CD4-positive, alpha-beta T cell treated with Interferon alpha-2 for 1 hour (primary cell): ENCODE measurements around the gene MTX3.

ENCODE experiments used
- DNase-seq, 2 donors: peaks; one replicate each; pipeline ENCODE4 v3.0.0-alpha.2; 2020 to 2022

MTX3 gene

GRCh38 chr5:79976759-79977515 lies 14.1 kb downstream of the MTX3 start:
- no peak for DNase-seq

GRCh38 chr5:79975422-79975821 lies 15.6 kb downstream of the MTX3 start:
- no peak for DNase-seq

GRCh38 chr5:79974886-79975285 lies 16.2 kb downstream of the MTX3 start:
- no peak for DNase-seq

DNA sequence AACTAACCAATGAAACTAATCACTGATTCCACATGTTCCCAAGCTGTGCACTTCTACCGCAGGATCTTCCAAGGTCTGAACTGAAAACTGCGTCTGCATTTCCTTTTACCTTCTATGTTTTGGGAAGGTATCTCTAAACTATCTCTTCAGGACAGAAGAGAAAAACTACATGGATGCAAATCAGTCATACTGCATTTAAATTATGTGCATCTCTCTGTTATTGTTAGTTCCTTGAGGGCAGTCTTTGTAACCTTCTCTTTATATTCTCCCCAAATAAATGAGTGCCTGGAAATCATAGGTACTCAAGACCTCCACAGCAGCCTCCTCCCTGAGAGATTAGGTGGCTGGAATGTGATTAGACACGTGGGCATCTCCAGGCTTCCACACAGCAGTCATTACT lies 17.1 kb downstream of the MTX3 start:
- DNase-seq: no peak

DNA sequence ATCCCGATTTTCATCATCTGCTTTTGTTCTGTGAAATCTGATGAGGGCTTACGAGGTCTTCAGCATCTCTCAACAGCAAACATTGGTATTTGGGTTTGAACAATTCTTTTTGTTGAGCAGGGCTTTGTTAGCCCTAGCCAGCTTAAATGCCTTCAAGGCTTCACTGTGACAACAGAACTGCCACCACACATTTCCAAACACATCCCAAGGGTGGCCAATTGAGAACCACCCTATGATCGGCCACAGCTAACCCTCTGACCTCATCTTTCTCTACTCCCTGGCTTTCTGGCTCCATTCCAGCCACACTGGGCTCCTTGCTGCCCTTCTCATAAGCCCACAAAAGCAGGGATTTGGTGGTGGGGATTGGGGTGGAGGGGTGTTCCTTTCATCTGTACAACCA lies 17.6 kb downstream of the MTX3 start:
- DNase-seq: no peak

DNA sequence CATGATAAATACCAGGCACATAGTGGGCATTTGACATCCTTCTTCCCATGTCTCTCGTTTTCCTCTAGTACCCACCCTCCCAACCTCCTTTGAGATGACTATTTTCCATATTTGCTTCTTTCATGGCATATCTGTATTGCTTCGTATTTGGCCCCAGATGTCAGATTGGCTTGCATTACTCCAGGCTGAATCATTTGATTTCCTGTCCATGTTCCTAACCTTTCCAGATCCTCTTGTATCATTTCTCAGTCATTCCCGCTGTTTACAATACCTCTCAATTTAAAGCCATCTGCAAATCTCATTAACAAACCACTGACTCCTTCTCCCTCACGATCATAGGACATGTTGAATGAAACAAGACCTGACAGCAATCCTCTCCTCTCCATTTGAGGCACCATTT lies 19.9 kb downstream of the MTX3 start:
- no peak for DNase-seq

DNA sequence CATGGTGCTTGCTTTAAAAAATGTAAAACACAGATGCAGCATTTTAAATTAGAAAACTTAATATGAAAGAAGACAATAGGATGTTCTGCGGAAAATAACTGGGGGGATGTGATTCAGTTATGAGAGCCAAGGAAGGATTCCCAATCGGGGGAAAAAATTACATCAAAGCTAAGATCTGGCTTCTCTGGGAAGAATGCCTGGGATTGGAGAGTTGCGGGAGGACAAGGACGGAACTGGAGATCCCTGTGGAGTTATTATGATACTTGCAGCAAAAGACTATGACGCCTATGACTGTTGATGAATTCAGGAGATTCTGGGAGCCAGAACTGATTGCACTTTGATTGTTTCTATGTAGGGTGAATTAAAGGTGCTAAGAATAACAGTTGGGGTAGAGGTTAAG lies 24.6 kb downstream of the MTX3 start:
- no peak for DNase-seq

- no peak for DNase-seq
Measured at GRCh38 chr5:79964136-79964535, 26.9 kb downstream of the MTX3 start.

- no peak for DNase-seq
Measured at GRCh38 chr5:79963261-79964061, 27.6 kb downstream of the MTX3 start.

GRCh38 chr5:79962575-79963222 lies 28.4 kb downstream of the MTX3 start:
- DNase-seq: no peak

- no peak for DNase-seq
Measured at GRCh38 chr5:79961716-79962574, 29.1 kb downstream of the MTX3 start.

DNA sequence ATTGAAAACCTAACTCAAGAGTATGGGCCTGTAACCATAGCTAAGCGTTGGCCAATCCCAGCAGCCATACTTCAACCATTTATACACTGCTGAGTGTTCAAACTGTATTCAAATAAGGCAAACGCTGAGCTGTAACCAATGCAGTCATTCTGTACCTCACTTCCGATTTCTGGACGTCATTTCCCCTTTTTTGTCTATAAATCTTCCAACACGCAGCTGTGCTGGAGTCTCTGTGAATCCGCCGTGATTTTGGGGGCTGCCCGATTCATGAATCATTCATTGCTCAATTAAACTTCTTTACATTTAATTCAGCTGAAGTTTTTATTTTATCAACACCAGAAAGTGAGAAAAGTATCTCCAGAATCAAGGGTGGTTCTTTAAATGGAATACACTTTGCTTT lies 31.7 kb downstream of the MTX3 start:
- no peak for DNase-seq

- DNase-seq: no peak
Measured at GRCh38 chr5:79955941-79956670, 35.0 kb downstream of the MTX3 start.

GRCh38 chr5:79955356-79955895 lies 35.6 kb downstream of the MTX3 start:
- DNase-seq: no peak

DNA sequence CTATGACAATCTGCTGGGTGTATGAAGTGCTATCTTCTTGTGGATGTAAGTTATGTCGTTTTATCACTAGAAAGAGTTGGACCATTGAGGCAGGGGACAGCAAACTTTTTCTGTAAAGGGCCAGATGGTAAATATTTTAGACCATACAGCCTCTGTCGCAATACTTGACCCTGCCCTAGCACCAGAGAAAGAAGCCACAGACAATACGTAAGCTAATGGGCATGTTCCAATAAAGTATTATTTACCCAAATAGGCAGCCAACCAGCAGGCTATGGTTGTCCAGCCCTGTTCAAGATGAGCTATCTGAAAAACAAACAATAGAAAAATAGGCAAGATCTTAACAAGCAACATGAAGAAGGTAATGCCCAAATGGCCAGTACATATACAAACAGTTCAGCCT lies 36.4 kb downstream of the MTX3 start:
- no peak for DNase-seq

DNA sequence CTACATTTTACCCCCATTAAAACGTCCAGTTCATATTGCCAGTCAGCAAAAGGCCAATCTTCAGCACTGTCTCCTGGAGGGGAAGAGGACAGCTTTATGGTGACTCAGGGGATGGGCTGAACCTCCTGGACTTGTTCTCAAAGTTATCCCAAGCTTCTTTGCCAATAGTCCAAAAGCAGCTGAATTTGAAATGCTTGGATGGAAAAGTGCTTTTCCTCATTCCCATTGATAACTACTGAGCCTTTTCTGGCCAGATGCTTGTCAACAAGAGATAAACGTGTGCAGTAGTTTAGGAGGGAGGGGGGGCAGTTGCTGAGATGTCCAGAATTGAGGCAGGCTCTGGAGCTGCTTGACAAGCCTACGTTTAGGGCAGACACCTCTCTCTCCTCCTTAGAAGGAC lies 43.5 kb downstream of the MTX3 start:
- DNase-seq: no peak

GRCh38 chr5:79938468-79938867 lies 52.6 kb downstream of the MTX3 start:
- no peak for DNase-seq

DNA sequence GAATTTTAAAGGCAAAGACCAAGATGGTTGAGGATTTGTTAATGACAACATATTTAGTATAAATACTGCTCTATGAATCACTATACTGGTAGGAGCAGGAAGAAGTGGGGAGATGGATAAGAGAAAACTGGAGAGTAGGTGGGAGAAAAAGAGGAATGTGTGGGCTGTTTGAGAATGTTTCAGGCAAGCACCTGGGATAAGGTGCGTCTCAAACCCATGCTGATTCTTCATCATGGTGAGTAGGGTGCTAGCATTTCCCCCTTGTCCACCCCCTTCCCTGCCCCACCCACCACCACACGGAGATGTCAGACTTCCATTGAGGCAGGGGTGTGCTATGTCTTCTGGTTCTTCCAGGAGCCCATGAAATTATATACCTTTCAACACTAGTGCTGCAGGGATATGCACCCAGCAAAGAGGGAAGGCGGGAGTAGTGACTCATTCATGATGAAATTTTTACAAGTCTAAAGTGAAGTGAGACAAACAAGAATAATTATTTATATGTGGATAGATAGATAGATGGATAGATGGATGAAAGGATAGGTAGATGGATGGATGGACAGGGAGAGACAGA lies 54.3 kb downstream of the MTX3 start:
- no peak for DNase-seq

DNA sequence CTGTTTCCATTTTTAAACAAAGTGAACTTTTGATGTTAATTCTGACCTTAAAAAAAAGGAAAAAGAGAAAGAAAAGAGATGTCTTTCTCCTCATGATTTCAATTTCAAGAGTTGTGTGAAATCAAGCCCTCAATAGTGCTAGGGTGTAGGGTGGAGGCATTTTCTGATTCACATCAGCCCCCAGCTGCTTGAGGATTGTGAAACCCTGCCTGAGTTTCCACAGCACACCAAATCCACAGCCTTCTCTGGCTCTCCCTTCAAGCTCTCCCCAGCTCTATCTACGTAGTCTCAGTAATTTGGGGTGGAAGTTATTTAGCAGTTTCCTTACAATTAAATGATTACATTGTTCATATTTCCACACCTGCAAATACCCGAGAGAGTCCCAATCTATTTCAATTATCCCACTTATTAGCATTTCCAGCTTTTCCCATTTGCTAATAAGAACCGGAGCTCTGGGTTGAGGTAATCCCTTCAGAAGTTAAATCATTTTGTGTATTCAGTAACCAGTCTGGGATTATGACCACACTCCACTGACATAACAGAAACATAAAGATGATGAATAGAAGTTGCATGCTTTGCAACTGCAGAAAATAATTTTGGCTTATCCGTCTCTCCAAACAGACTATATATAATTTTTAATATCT lies 54.9 kb downstream of the MTX3 start:
- no peak for DNase-seq

DNA sequence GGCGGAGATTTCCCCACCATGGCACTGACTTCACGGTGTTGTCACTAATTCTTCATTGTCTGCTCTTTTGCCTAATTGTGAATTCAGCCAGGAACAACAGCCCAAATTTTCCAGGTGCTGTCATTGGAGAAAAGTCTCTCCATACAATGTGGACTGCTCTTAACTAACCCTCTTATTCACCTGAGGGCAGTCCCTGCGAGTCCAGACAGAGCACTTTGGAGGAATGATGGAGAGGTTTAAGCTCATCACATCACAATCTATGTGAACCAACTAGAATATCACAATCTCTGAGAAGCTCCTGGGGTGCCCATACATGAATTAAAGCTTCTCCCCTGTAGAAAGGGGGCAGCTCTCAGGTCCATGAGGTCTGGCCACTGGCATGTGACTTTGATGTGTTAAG lies 56.4 kb downstream of the MTX3 start:
- DNase-seq: no peak
